Fibroblast of peridontal ligament (primary cell): ENCODE measurements around the gene KNOP1.
A peak's percentile ranks its signal among the peaks of the same experiment; 100 is the strongest.

Experiments used
- DNase-seq: peaks from one replicate; pipeline ENCODE4 v3.0.0-alpha.2; 2010; ENCODE audit errors: extremely low read depth

Gene KNOP1

GRCh38 chr16:19707569-19708295, 10.3 kb downstream of the KNOP1 start:
- DNase-seq: no peak

DNA sequence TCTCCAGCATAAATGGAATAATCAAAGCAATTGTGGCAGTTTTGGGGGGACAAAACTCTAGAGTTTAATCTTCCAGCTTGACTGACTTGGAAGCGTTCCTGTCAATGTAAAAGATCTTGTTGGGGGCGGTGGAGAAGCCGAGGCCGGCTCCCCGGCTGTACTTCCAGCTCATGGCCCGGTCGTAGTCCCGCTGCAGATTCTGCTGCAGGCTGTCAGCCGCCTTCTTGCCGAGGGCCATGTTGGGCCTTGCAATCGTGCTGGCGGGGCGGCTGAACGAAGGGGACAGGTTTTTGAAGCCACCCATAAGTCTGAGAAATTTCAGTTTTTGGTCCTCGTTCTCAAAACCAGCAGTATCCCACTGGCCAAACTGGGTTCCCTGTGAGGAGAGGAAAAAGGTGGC, 11.2 kb downstream of the KNOP1 start:
- no peak for DNase-seq

DNA sequence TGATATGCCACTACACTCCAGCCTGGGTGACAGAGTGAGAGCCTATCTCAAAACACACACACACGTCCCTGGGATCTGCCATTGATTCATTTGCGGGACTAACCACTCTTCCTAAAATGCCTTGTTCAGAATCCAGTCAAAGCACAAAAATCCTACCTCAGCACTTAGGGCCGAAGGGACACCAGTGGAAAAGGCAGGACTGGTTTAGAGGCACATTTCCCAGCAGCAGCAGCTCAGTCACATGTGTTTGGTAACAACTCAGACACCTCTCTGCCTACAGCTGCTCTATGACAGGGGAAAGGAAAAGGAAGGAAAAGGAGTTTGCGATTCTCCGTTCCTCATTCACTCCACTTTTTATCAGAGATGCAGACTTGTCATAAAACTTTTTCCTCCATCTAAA, 12.2 kb downstream of the KNOP1 start:
- DNase-seq: no peak

DNA sequence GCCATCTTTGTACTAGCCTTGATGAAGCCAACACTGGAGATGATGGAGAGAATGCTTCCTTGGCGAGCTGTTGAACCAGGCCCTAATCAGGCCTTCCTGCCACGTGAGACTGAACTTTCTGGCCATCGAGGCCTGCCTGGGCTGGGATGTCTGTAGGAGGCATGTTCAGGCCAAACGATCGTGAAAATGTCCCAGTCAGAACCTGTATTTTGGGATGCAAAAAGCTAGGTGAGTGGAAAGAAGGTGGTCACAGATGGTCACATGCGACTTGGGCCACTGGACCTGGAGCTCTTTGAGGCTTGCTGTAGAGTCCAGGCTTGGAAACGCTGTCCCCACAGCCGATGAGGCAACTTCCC, 12.9 kb downstream of the KNOP1 start:
- no peak for DNase-seq

- peak; percentile 70 for DNase-seq
Observed at GRCh38 chr16:19704321-19705145, 13.5 kb downstream of the KNOP1 start.

DNA sequence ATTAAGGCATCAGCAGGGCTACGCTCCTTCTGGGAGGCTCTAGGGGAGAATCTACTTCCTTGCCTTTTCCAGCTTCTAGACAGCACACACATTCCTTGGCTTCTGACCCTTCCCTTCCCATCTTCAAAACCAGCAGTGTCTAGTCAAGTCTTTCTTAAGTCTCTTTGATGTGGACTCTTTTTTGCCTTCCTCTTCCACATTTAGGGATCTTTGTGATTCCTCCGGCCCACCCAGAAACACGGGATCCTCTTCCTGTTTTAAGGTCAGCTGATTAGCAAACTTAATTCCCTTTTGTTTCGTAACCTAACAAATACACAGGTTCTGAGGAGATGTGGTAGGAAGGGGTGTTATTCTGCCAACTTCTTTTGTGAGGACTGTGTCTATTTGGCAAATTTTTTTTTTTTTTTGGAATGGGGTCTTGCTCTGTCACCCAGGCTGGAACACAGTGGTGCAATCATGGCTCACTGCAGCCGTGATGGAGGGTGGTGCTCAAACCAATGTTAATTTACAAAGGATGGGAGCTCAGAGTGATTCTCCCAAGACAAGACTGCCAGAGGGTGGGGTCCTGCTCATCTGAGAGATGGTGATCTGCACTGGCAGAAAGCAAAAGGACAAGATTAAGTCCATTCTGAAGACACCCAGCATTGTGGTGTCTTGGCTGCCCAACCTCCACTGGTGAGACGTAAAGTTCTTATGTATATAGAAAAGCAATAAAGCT, 14.7 kb downstream of the KNOP1 start:
- DNase-seq: no peak

GRCh38 chr16:19701091-19701490, 16.9 kb downstream of the KNOP1 start:
- peak; percentile 81 for DNase-seq

DNA sequence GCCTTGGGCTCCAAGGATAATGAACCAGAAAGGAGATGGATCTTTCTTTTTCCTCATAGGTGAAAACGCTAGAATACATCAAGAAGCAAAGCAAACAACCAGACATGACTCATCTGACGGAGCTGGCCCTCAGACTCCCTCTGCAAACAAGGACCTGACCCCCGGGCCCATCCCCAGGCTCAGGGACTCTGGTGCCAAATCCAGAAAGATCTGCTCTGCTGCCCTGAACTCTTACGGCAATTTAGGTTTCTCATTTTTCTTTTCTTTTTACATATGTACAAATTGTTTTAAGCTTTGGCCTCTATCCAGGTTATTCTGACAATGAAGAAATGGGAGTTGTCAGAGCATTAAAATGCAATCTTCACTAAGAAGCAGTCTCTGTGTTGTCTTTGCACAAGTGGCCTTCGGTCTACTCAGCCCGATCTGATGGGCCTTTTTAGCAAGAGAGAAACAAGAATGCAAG, 17.7 kb downstream of the KNOP1 start:
- peak; percentile 67 for DNase-seq

- DNase-seq: no peak
Observed at GRCh38 chr16:19699472-19699871, 18.6 kb downstream of the KNOP1 start.

DNA sequence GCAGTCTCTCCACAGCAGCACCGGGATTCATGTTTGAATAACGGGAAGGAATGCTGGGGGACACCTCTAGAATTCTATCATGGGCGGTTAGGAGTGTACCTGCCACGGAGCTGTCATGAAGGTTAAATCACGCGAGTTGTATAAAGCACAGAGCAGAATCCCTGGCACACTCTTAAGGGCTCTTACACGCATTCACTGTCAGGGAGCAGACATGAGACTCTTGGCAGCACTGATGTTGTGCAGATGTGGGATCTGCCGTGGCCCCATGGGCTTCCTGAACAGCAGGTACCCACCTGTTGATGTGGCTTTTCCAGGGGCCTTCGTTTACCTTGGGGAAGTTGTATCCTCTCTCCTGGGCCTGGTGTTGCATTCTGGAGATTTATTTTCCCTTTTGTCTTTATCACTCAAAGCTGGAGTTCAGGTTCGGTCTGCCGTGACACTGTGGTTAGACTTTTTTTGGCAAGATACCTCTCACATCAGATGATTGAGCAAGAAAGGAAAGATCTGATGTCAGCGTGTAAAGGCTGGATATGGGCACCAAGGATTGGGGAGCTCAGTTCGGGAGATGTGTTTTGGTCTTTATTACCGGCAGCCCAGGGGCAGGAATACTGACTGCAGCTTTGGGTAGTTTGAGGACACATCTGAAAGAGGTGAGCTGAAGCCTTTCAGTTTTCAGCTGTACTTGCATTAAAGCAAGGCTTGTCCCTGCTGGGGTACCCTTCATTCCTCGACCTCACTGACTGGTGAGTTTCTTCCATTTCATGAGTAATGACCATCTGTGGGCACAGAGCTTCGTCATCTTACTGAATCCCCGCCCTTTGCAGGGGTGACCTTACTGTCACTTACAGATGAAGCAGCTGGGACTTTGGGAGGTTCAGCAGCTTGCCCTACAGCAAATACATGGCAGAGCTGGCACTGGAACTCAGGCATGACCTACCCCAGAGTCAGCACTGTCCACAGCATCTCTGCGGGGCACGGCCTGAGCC, 19.3 kb downstream of the KNOP1 start:
- peak; percentile 92 for DNase-seq

- DNase-seq: no peak
Observed at GRCh38 chr16:19697756-19698318, 20.2 kb downstream of the KNOP1 start.

GRCh38 chr16:19696961-19697360, 21.1 kb downstream of the KNOP1 start:
- DNase-seq: no peak

DNA sequence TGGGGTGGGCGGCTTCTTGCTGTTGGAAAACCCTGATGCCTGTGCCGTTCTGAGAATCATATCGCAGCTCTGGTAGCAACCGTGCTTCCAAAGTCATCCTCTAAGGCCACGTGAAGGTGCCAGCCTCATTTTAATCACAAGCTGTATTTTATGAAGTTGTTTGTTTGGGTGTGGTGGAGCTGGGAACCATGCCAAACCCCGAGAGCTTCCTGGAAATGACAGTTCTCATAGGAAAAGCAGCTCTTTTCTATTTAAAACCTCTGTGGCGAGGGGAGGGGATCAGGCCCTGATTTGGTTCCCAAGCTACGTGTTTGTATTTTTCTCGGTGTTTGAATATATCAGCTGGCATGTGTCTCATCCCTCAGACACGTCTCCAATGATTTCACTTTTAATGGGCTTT, 21.7 kb downstream of the KNOP1 start:
- DNase-seq: peak; percentile 97

- peak; percentile 25 for DNase-seq
Observed at GRCh38 chr16:19694989-19695388, 23.0 kb downstream of the KNOP1 start.

GRCh38 chr16:19691161-19691711, 26.8 kb downstream of the KNOP1 start:
- no peak for DNase-seq

GRCh38 chr16:19690196-19690595, 27.8 kb downstream of the KNOP1 start:
- no peak for DNase-seq

DNA sequence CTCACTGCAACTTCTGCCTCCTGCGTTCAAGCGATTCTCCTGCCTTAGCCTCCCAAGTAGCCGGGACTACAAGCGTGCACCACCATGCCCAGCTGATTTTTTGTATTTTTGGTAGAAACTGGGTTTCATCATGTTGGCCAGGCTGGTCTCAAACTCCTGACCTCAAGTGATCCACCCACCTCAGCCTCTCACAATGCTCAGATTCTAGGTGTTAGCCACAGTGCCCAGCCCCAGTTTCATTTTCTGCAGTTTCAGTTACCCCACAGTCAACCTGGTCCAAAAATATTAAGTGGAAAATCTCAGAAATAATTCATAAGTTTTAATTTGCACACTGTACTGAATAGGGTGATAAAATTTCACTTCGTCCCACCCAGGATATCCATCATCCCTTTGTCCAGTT, 28.7 kb downstream of the KNOP1 start:
- no peak for DNase-seq

DNA sequence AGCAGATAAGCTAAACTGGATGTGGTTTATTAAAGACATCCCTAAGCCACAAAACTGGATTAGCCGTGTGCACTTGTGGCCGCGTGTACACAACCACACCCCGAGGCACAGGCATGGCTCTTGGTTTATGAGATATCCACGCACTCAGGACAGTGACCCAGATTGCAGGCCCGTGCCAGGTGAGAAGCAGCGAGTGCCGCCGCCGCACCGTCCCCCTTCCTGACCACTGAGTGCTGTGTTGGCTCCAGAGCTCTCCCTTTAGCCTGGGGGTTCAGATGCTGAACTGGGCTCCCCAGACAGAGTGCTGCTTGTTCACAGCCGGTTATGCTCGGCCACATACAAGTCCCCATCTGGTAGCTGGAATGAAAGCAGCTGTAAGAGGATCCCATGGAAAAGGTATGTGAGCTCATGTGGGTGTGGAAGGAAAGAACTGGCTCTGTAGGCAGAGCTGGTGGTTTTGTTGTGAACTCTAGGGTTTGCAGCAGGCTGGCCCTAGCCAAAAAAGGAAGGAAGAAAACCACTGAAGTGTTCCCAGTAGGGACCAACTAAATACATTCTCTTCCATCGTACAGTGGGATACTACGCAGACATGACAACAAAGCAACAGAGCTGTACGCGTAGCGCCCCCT, 29.5 kb downstream of the KNOP1 start:
- peak; percentile 65 for DNase-seq

DNA sequence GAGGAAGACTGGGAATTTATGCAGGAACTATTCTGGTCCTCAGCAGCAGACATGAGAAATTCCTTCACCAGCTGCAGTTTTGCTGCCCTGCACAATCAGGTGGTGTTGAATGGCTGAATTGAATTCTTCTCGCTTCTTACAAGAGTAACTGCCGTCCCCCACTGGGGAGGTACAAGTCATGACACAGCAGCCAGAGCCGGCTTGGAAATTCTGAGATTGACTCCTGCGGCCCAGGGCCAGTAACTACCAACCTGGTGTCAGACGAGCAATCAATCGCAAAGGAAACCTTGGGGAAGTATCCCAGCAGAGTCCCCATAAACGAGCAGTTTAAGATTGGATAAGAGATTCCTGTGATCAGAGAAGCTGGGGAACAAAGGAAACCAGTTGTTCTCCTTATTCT, 30.7 kb downstream of the KNOP1 start:
- DNase-seq: no peak

- DNase-seq: no peak
Observed at GRCh38 chr16:19685176-19685575, 32.9 kb downstream of the KNOP1 start.
